Stimulated activated effector memory CD8-positive, alpha-beta T cell treated with anti-CD3 and anti-CD28 coated beads, Interleukin-12 subunit alpha, Interleukin-12 subunit beta, amount 100 ng/mL, for 72 hours (primary cell): Measurements from ENCODE around the gene TST.

Source experiments
- ATAC-seq: fragments of 150-1000 bp; cut with Tn5 transposase; 2 replicates; pipeline ENCODE4 v1.10.0; 2021
- DNase-seq, 2 donors: peaks; one replicate each; pipeline ENCODE4 v3.0.0; 2021 to 2022; ENCODE audit warnings: low spot score in 2 of 2
- H3K27ac Mint-ChIP-seq: one replicate; pipeline ENCODE4 v1.8.0; 2022; ENCODE audit warnings: mild to moderate bottlenecking, mixed read lengths
- H3K36me3 Mint-ChIP-seq: one replicate; pipeline ENCODE4 v1.8.0; 2022; ENCODE audit warnings: mild to moderate bottlenecking, mixed read lengths
- H3K4me1 Mint-ChIP-seq: one replicate; pipeline ENCODE4 v1.8.0; 2022; ENCODE audit warnings: mixed read lengths
- H3K4me3 Mint-ChIP-seq: one replicate; pipeline ENCODE4 v1.8.0; 2022; ENCODE audit warnings: mild to moderate bottlenecking, mixed read lengths
- H3K9me3 Mint-ChIP-seq: one replicate; pipeline ENCODE4 v1.8.0; 2022; ENCODE audit warnings: mixed read lengths

TST gene

GRCh38 chr22:36971341-36972125, 47.7 kb downstream of the TST start:
- ATAC-seq (no peak), DNase-seq (no peak)
- H3K27ac Mint-ChIP-seq: no peak overlapping the region
- H3K36me3 Mint-ChIP-seq: no peaks in the 10 kb centered on the region
- no peak overlapping the region for H3K4me3 Mint-ChIP-seq
- no peaks in the 10 kb centered on the region for H3K9me3 Mint-ChIP-seq
- H3K4me1 Mint-ChIP-seq: no peaks in the 10 kb centered on the region

DNA sequence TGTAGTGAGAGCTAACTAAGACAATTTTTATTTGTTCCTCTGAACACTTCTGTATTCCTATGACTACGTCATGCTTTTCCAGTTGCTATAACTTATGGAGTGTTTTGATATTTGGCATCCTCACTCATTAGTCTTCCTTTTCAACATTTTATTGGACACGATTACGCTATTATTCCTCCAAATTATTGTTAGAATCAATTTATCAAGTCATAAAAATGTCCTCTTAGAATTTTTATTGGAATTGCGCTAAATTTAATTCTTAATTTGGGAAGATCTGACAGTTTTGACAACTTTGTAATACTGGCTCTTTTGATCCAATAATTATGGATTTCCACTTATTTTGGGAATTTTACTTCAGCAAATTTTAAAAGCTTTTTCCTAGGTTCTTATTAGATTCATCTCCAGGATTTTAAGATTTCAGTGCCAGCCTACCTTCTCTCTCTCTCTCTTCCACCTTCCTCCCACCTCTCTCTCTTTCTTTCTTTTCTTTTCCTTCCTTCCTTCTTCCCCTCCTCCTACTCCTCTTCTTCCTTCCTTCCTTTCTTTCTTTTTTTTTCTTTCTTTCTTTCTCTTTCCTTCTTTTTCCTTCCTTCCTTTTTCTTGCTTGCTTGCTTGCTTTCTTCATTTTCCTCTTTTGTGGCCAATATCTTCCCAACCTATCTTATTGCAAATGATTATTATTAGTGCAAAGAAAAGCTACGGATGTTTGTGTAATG, 50.8 kb downstream of the TST start:
- DNase-seq: no peak
- Mint-ChIP-seq H3K4me3 (no peak overlapping the region), H3K27ac (no peak overlapping the region), H3K4me1 (no peaks in the 10 kb centered on the region), H3K36me3 (no peaks in the 10 kb centered on the region), H3K9me3 (no peaks in the 10 kb centered on the region)
- no peak for ATAC-seq

DNA sequence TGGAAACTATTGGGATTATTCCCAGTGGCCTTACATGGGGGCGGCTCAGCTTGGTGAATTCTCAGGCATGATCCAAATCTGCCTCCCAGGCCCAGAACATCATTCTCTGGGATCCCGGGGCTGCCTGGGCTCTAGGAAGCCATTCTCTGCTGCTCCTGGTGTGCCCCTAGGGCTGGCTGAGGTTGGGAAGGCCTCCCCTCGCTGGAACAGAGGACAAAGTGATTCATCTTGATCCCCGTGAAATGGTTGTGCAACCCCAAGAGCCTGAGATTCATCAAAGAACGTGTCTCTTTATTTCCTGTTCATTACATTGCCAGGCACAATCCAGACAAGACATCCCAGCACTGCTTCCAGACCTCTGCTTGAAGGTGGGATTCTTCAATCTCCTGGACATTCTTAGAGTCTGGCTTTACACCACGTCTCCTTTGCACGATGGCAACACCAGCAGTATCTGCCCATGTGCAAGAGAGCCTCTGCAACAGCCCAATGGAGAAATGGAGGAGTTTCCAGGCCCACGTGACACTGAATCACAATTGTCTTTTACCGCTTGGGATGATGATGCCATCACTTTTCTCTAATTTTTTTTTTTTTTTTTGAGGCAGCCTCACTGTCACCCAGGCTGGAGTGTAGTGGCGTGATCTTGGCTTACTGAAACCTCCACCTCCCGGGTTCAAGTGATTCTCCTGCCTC, 52.3 kb downstream of the TST start:
- H3K4me3 Mint-ChIP-seq: no peak overlapping the region
- H3K4me1 Mint-ChIP-seq: no peaks in the 10 kb centered on the region
- H3K27ac Mint-ChIP-seq: no peak overlapping the region
- DNase-seq: no peak
- H3K36me3 Mint-ChIP-seq: no peaks in the 10 kb centered on the region
- no peaks in the 10 kb centered on the region for H3K9me3 Mint-ChIP-seq
- ATAC-seq: no peak

DNA sequence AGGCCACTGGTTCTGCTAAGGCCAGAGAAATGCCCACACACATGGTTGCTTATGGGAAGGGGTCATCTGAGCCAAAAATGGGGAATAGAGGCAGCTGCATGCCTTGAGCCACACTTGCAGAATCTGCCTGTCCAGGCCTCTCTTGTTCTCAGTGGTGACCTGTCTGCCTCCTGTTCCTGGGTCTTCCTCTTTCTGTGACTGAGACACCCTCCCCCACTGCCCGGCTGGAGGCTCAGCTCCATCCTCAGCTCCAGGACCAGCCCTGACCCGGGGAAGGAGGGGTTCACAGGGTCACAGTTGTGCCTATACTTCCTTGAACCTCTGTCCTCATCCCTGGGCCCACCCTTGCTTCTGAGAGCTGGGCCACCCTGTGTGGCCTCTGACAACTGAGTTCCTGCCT, 53.6 kb downstream of the TST start:
- H3K27ac Mint-ChIP-seq: peak overlapping the region; percentile 80

DNA sequence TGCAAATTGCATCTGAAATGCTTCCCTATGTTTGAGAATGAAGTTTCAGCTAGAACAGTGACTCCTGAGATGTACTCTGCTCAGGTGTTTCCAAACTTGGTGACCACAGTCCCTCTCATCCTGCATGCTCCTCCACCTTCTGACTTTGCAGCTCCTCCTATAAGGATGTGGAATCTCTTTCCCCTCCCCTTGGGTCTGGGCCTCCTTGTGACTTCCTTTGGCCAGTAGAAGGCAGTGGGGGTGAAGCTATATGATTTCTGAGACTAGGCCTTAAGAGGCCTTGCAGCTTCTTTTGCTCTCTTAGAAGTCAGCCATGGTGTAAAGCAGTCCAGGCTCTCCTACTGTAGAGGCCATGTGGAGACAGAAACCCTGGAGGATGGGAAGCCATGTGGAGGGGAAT, 55.1 kb downstream of the TST start:
- Mint-ChIP-seq H3K27ac (no peak overlapping the region), H3K4me1 (no peaks in the 10 kb centered on the region), H3K4me3 (no peak overlapping the region), H3K36me3 (no peaks in the 10 kb centered on the region), H3K9me3 (no peaks in the 10 kb centered on the region)
- ATAC-seq (no peak), DNase-seq (no peak)

More for the DNA sequence above, 53.6 kb downstream of the TST start:
- Mint-ChIP-seq H3K9me3 (no peaks in the 10 kb centered on the region), H3K36me3 (no peaks in the 10 kb centered on the region), H3K4me1 (no peaks in the 10 kb centered on the region), H3K4me3 (no peak overlapping the region)
- no peak for DNase-seq
- no peak for ATAC-seq

GRCh38 chr22:36963302-36963701, 55.9 kb downstream of the TST start:
- ATAC-seq (no peak), DNase-seq (no peak)
- H3K4me1 Mint-ChIP-seq: no peaks in the 10 kb centered on the region
- no peak overlapping the region for H3K4me3 Mint-ChIP-seq
- no peaks in the 10 kb centered on the region for H3K36me3 Mint-ChIP-seq
- H3K9me3 Mint-ChIP-seq: peaks cover 3% of the 10 kb centered on the region
- no peak overlapping the region for H3K27ac Mint-ChIP-seq

- H3K36me3 Mint-ChIP-seq: no peaks in the 10 kb centered on the region
- no peaks in the 10 kb centered on the region for H3K4me1 Mint-ChIP-seq
- H3K27ac Mint-ChIP-seq: no peak overlapping the region
- H3K4me3 Mint-ChIP-seq: no peak overlapping the region
- ATAC-seq (no peak), DNase-seq (no peak)
- H3K9me3 Mint-ChIP-seq: peaks cover 7% of the 10 kb centered on the region
Observed at GRCh38 chr22:36961626-36962025, 57.6 kb downstream of the TST start.
